Natural killer cell (primary cell): ENCODE data around the gene ARRB1. TPM values are rescaled to one million over a fixed set of nuclear protein-coding genes. Genes with fewer than 3 reads are reported as not detected.
"Not testable (repeated sequence)": the region's sequence is repeated elsewhere in the genome, so short reads cannot be mapped to it uniquely, and the experiment has no call there.

Experiments
- ATAC-seq, 3 donors: fragments of 150-1000 bp in 2 of 3; fragments of 200-7000 bp in 1 of 3; cut with Tn5 transposase; 1 replicate in 1 of 3; 2 replicates in 2 of 3; pipeline ENCODE4 v1.10.0; 2021; ENCODE audit warnings: mild to moderate bottlenecking in 2 of 3, moderate library complexity in 2 of 3
- DNase-seq, 2 donors: peaks; one replicate each; pipeline versions ENCODE4 v3.0.0 to v3.0.0-alpha.2; 2013 to 2021; ENCODE audit warnings: mixed read lengths in 1 of 2
- H3K27ac ChIP-seq: one replicate; pipeline ENCODE4 v1.5.1; 2013; ENCODE audit warnings: mild to moderate bottlenecking, low read length
- H3K27me3 ChIP-seq: one replicate; pipeline ENCODE4 v1.6.1; 2013; ENCODE audit warnings: low read length; ENCODE audit not compliant: control insufficient read depth, insufficient read depth
- H3K36me3 ChIP-seq: one replicate; pipeline ENCODE4 v1.6.1; 2013; ENCODE audit warnings: low read length; ENCODE audit not compliant: control insufficient read depth, insufficient read depth
- H3K4me1 ChIP-seq: one replicate; pipeline ENCODE4 v1.6.1; 2013; ENCODE audit warnings: low read length; ENCODE audit not compliant: control insufficient read depth, insufficient read depth
- H3K4me3 ChIP-seq: one replicate; pipeline ENCODE4 v1.5.1; 2013; ENCODE audit warnings: low read length
- H3K9me3 ChIP-seq: one replicate; pipeline ENCODE4 v1.6.1; 2013; ENCODE audit warnings: low read length; ENCODE audit not compliant: control insufficient read depth, insufficient read depth
- H3K27ac Mint-ChIP-seq, 2 donors: one replicate each; pipeline ENCODE4 v1.8.0; 2022; ENCODE audit warnings: mild to moderate bottlenecking in 2 of 2, mixed read lengths in 2 of 2, moderate library complexity in 1 of 2
- H3K27me3 Mint-ChIP-seq, 2 donors: one replicate each; pipeline ENCODE4 v1.8.0; 2022; ENCODE audit warnings: low read depth in 2 of 2, mixed read lengths in 2 of 2
- H3K36me3 Mint-ChIP-seq: one replicate; pipeline ENCODE4 v1.8.0; 2022; ENCODE audit warnings: mixed read lengths
- H3K4me1 Mint-ChIP-seq, 2 donors: one replicate each; pipeline ENCODE4 v1.8.0; 2022; ENCODE audit warnings: mixed read lengths in 2 of 2
- H3K4me3 Mint-ChIP-seq: one replicate; pipeline ENCODE4 v1.8.0; 2022; ENCODE audit warnings: mild to moderate bottlenecking, moderate library complexity, mixed read lengths
- H3K9me3 Mint-ChIP-seq, 2 donors: one replicate each; pipeline ENCODE4 v1.8.0; 2022; ENCODE audit warnings: mixed read lengths in 2 of 2
- CTCF ChIP-seq: fragments of 200-600 bp; IDR thresholded peaks from one replicate; pipeline ENCODE4 v1.8.0; 2022; ENCODE audit warnings: antibody characterized with exemption
- WGBS: methylation state at CpG from one replicate; pipeline ENCODE4 v1.1.7; 2013; ENCODE audit warnings: missing lambda C conversion rate; ENCODE audit not compliant: insufficient coverage; 5-methylcytosine and 5-hydroxymethylcytosine counted together
- intact Hi-C: fragments of 100-400 bp; cut with micrococcal nuclease; formaldehyde crosslinking; loops from one replicate; pipeline ENCODE4 v1.14.2; 2022
- total RNA-seq, 4 donors: library from RNA; stranded (reverse); fragments of 120-200 nt in 1 of 4; gene quantifications; one replicate each; pipeline versions ENCODE4 v1.2.3 to v1.2.4, GENCODE V29; 2013 to 2022

Gene ARRB1
- total RNA-seq, 3 donors from 2014 or later (not counting 1 experiment from before 2014, with no cell fraction given): 128 to 200 (median 174) TPM

- no peaks in the 10 kb centered on the region for H3K9me3 Mint-ChIP-seq
- ATAC-seq (no peak), DNase-seq (peak in 1 of 2 donors; percentile 6)
- WGBS: 98% methylated on average over 11 of the region's 11 CpGs
- H3K27me3 Mint-ChIP-seq: no peaks in the 10 kb centered on the region
- Histone ChIP-seq H3K36me3 (peaks cover 62% of the 10 kb centered on the region), H3K27me3 (no peaks in the 10 kb centered on the region), H3K4me1 (peaks cover 57% of the 10 kb centered on the region), H3K4me3 (no peak overlapping the region), H3K9me3 (no peaks in the 10 kb centered on the region), H3K27ac (peak overlapping the region; percentile 70)
- no peak overlapping the region for H3K4me3 Mint-ChIP-seq
- H3K4me1 Mint-ChIP-seq: peaks cover 46 to 48% of the 10 kb centered on the region in 2 donors
- peak overlapping the region; percentile 89 to 95 for H3K27ac Mint-ChIP-seq
- intact Hi-C loops: no loop called here
- no peaks in the 10 kb centered on the region for H3K36me3 Mint-ChIP-seq
- no peak for TF ChIP-seq CTCF
These were observed 74.2 kb downstream of the ARRB1 start for GRCh38 chr11:75277211-75277805.

GRCh38 chr11:75276686-75277085 lies 74.8 kb downstream of the ARRB1 start:
- peak overlapping the region; percentile 93 for H3K4me3 Mint-ChIP-seq
- Histone ChIP-seq H3K27ac (peak overlapping the region; percentile 70), H3K36me3 (peaks cover 59% of the 10 kb centered on the region), H3K9me3 (no peaks in the 10 kb centered on the region), H3K27me3 (no peaks in the 10 kb centered on the region), H3K4me1 (peaks cover 57% of the 10 kb centered on the region), H3K4me3 (no peak overlapping the region)
- H3K36me3 Mint-ChIP-seq: no peaks in the 10 kb centered on the region
- intact Hi-C loops: no loop called here
- no peaks in the 10 kb centered on the region for H3K27me3 Mint-ChIP-seq
- 94% methylated on average over 6 of the region's 6 CpGs for WGBS
- peak in 1 of 2 donors; percentile 10 for DNase-seq
- H3K27ac Mint-ChIP-seq: peak overlapping the region; percentile 89 to 95
- no peak for ATAC-seq
- H3K9me3 Mint-ChIP-seq: no peaks in the 10 kb centered on the region
- H3K4me1 Mint-ChIP-seq: peaks cover 47 to 48% of the 10 kb centered on the region in 2 donors
- no peak for TF ChIP-seq CTCF

GRCh38 chr11:75276186-75276585 lies 75.3 kb downstream of the ARRB1 start:
- no peaks in the 10 kb centered on the region for H3K27me3 ChIP-seq
- Mint-ChIP-seq H3K9me3 (no peaks in the 10 kb centered on the region), H3K36me3 (peaks cover 5% of the 10 kb centered on the region), H3K4me3 (peak overlapping the region; percentile 93), H3K4me1 (peaks cover 52% of the 10 kb centered on the region in 2 donors), H3K27me3 (no peaks in the 10 kb centered on the region), H3K27ac (peak overlapping the region; percentile 89 to 95)
- DNase-seq (peak in 1 of 2 donors; percentile 29), ATAC-seq (no peak)
- peaks cover 59% of the 10 kb centered on the region for H3K36me3 ChIP-seq
- intact Hi-C loops: no loop called here
- H3K9me3 ChIP-seq: no peaks in the 10 kb centered on the region
- H3K4me3 ChIP-seq: no peak overlapping the region
- H3K27ac ChIP-seq: peak overlapping the region; percentile 70
- no peak for TF ChIP-seq CTCF
- peaks cover 57% of the 10 kb centered on the region for H3K4me1 ChIP-seq
- WGBS: 79% methylated on average over 2 of the region's 2 CpGs

GRCh38 chr11:75275581-75275980 lies 75.9 kb downstream of the ARRB1 start:
- Histone ChIP-seq H3K4me1 (peaks cover 57% of the 10 kb centered on the region), H3K9me3 (no peaks in the 10 kb centered on the region), H3K27me3 (no peaks in the 10 kb centered on the region), H3K4me3 (peak overlapping the region; percentile 17), H3K36me3 (peaks cover 58% of the 10 kb centered on the region), H3K27ac (peak overlapping the region; percentile 70)
- no peaks in the 10 kb centered on the region for H3K27me3 Mint-ChIP-seq
- peaks cover 48 to 49% of the 10 kb centered on the region in 2 donors for H3K4me1 Mint-ChIP-seq
- TF ChIP-seq CTCF: no peak
- peaks cover 9% of the 10 kb centered on the region for H3K36me3 Mint-ChIP-seq
- H3K9me3 Mint-ChIP-seq: no peaks in the 10 kb centered on the region
- H3K27ac Mint-ChIP-seq: peak overlapping the region; percentile 89 to 95
- peak; percentile 92 to 97 (median 95) for ATAC-seq
- peak overlapping the region; percentile 93 for H3K4me3 Mint-ChIP-seq
- DNase-seq: peak; percentile 63 to 86
- 0% methylated on average over 6 of the region's 6 CpGs for WGBS
- intact Hi-C loops: no loop called here

GRCh38 chr11:75274716-75275115 lies 76.7 kb downstream of the ARRB1 start:
- H3K27me3 Mint-ChIP-seq, H3K27me3 ChIP-seq, intact Hi-C loops, H3K9me3 ChIP-seq, H3K4me3 ChIP-seq, H3K9me3 Mint-ChIP-seq, H3K36me3 Mint-ChIP-seq, ATAC-seq, H3K4me3 Mint-ChIP-seq: not testable (repeated sequence)
- 89% methylated on average over 3 of the region's 3 CpGs for WGBS
- peaks cover 58% of the 10 kb centered on the region for H3K36me3 ChIP-seq
- peaks cover 48% of the 10 kb centered on the region for H3K4me1 ChIP-seq
- H3K27ac Mint-ChIP-seq: peak overlapping the region; percentile 80 to 89
- peak overlapping the region; percentile 70 for H3K27ac ChIP-seq
- H3K4me1 Mint-ChIP-seq: peaks cover 40 to 41% of the 10 kb centered on the region in 2 donors
- DNase-seq: peak in 1 of 2 donors; percentile 9
